Calu3 (cell line): ENCODE measurements around the gene DDX25. TPM values are rescaled to one million over a fixed set of nuclear protein-coding genes. Genes with fewer than 3 reads are reported as not detected.

ENCODE experiments used
- BruUV-seq: library from RNA; stranded (reverse); fragments of 400-500 nt; replicated peaks from 2 replicates; lab custom pipeline; 2021; lab: Mats Ljungman, UMichigan
- CTCF ChIA-PET: fragments of 300-600 bp; sonication (Branson Sonifier 250); formaldehyde crosslinking; loops from one replicate; lab custom pipeline; 2022; ENCODE audit warnings: antibody characterized with exemption; lab: Charles Lee
- DNase-seq: peaks from one replicate; pipeline ENCODE4 v3.0.0; 2022
- H3K27ac Mint-ChIP-seq: one replicate; pipeline ENCODE4 v1.8.0; 2022; ENCODE audit warnings: mixed read lengths; ENCODE audit not compliant: unreplicated experiment
- H3K27me3 Mint-ChIP-seq: one replicate; pipeline ENCODE4 v1.8.0; 2022; ENCODE audit warnings: mixed read lengths; ENCODE audit not compliant: unreplicated experiment
- H3K36me3 Mint-ChIP-seq: one replicate; pipeline ENCODE4 v1.8.0; 2022; ENCODE audit warnings: mild to moderate bottlenecking, moderate library complexity, mixed read lengths; ENCODE audit not compliant: insufficient read depth, unreplicated experiment
- H3K4me1 Mint-ChIP-seq: one replicate; pipeline ENCODE4 v1.8.0; 2022; ENCODE audit warnings: mild to moderate bottlenecking, low read depth, mixed read lengths; ENCODE audit not compliant: unreplicated experiment
- H3K4me3 Mint-ChIP-seq: one replicate; pipeline ENCODE4 v1.8.0; 2022; ENCODE audit warnings: mild to moderate bottlenecking, low read depth, moderate library complexity, mixed read lengths; ENCODE audit not compliant: unreplicated experiment
- H3K9me3 Mint-ChIP-seq: one replicate; pipeline ENCODE4 v1.8.0; 2022; ENCODE audit warnings: low read depth, mixed read lengths; ENCODE audit not compliant: unreplicated experiment
- intact Hi-C: fragments of 100-400 bp; cut with micrococcal nuclease; formaldehyde crosslinking; loops from one replicate; pipeline ENCODE4 v1.10.0; 2022; ENCODE audit not compliant: unreplicated experiment
- total RNA-seq: library from RNA; stranded (reverse); gene quantifications from 2 replicates; pipeline ENCODE4 v1.2.3, GENCODE V29; 2022
- TF ChIP-seq, protein P1 (sequence below): fragments of 200-600 bp; IDR thresholded peaks from one replicate; pipeline ENCODE4 v1.8.0; 2022; ENCODE audit warnings: antibody characterized with exemption; ENCODE audit not compliant: unreplicated experiment

The DDX25 gene
- total RNA-seq, 1 experiment from 2014 or later: not detected

DNA sequence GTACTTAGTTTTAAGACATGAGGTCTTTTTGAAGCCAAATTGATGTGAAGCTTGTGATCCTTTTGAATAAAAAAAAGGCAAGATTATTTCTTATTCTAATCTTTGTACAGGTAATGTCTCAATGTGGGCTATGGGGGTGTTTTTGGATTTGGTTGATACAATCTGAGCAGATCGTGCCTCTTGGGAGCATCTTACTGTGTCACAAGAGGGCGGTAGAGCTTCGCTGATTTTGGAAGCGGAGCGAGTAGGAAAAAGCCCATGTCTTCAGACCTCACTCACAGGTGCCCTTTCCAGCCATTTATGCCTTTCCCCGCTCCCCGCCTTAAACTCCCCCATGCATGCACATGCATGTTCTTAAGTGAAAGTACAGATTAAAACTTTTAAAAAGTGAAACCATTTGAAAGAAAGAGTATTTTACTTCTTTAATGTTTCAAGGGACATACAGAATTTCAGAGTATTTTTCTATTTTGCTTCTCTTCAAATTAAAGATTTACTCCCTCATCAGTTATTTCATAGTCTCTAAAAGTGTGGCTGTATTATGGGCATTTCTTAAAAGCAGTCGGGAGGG, 18.8 kb downstream of the DDX25 start:
- DNase-seq: peak; percentile 52
- no TSS peak for BruUV-seq
- Mint-ChIP-seq H3K27me3 (peaks cover 47% of the 10 kb centered on the region), H3K4me1 (no peaks in the 10 kb centered on the region), H3K9me3 (no peaks in the 10 kb centered on the region), H3K36me3 (no peaks in the 10 kb centered on the region), H3K4me3 (no peak overlapping the region), H3K27ac (no peak overlapping the region)
- intact Hi-C loops: loop anchor here (1.0 kb wide), 1 partner anchor 271 kb away; no protein-coding TSS in a partner anchor
- CTCF ChIA-PET: interaction anchor here (1.1 kb wide), 1 partner anchor 271 kb away, joined by 7 read pairs; no protein-coding TSS in a partner anchor
- TF ChIP-seq, protein P1, sequence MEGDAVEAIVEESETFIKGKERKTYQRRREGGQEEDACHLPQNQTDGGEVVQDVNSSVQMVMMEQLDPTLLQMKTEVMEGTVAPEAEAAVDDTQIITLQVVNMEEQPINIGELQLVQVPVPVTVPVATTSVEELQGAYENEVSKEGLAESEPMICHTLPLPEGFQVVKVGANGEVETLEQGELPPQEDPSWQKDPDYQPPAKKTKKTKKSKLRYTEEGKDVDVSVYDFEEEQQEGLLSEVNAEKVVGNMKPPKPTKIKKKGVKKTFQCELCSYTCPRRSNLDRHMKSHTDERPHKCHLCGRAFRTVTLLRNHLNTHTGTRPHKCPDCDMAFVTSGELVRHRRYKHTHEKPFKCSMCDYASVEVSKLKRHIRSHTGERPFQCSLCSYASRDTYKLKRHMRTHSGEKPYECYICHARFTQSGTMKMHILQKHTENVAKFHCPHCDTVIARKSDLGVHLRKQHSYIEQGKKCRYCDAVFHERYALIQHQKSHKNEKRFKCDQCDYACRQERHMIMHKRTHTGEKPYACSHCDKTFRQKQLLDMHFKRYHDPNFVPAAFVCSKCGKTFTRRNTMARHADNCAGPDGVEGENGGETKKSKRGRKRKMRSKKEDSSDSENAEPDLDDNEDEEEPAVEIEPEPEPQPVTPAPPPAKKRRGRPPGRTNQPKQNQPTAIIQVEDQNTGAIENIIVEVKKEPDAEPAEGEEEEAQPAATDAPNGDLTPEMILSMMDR: peak; percentile 51

DNA sequence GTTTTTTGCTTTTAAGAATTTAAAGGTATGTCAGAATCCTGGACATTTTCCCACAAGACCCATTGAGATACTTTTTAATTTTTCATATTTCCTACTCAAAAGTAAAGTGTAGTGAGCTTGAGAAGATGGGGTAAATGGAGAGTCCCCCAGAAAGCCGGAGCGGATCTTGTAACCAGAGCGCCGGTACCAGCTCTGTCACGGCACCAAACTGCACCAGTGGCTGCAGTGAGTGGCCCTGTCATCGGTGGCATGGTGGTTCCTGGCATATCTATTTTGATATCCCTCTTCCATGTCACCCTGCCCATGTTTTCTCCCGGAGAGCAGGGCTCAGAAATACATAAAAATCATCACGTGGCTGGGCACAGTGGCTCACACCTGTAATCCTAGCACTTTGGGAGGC, 19.3 kb downstream of the DDX25 start:
- peaks cover 42% of the 10 kb centered on the region for H3K27me3 Mint-ChIP-seq
- BruUV-seq: no TSS peak

DNA sequence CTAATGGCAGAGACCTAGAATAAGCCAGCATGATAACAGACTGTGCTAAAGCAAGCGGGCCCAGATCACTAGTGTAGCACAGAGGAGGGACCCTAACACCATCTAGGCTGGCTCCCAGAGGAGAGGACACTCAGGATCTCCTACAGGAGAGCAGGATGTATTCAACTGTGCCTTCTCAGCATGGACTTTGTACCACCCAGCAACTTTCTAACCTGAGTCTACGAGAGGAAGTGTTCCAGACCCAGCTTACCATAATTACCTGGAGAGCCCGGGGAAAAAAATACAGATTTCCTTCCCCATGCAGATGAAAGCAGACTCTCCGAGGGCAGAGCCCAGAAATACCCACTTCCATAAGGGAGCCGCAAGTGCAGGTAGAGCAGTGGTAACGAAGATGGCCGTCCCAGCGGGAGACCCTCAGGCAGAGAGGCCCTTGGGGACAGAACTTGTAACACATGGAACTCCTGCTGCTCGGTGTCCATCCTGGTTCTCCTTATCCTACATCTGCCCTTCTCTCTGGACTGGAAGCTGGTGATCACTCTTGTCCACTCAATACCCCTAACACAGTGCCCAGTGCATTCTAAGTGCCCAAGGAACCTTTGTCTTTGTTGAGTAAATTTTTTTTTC, 20.2 kb downstream of the DDX25 start:
- DNase-seq: no peak
- no peaks in the 10 kb centered on the region for H3K9me3 Mint-ChIP-seq
- TF ChIP-seq, protein P1: no peak
- CTCF ChIA-PET: no interaction called here
- H3K4me3 Mint-ChIP-seq: no peak overlapping the region
- H3K27me3 Mint-ChIP-seq: peaks cover 33% of the 10 kb centered on the region
- H3K27ac Mint-ChIP-seq: no peak overlapping the region
- BruUV-seq: no TSS peak
- H3K36me3 Mint-ChIP-seq: no peaks in the 10 kb centered on the region
- no peaks in the 10 kb centered on the region for H3K4me1 Mint-ChIP-seq
- intact Hi-C loops: no loop called here

More for the DNA sequence above, 19.3 kb downstream of the DDX25 start:
- Mint-ChIP-seq H3K4me3 (no peak overlapping the region), H3K9me3 (no peaks in the 10 kb centered on the region), H3K4me1 (no peaks in the 10 kb centered on the region), H3K36me3 (no peaks in the 10 kb centered on the region), H3K27ac (no peak overlapping the region)
- no peak for DNase-seq
- intact Hi-C loops: loop anchor here (1.0 kb wide), 1 partner anchor 271 kb away; no protein-coding TSS in a partner anchor
- CTCF ChIA-PET: interaction anchor here (1.1 kb wide), 1 partner anchor 270 kb away, joined by 7 read pairs; no protein-coding TSS in a partner anchor
- TF ChIP-seq, protein P1: no peak

DNA sequence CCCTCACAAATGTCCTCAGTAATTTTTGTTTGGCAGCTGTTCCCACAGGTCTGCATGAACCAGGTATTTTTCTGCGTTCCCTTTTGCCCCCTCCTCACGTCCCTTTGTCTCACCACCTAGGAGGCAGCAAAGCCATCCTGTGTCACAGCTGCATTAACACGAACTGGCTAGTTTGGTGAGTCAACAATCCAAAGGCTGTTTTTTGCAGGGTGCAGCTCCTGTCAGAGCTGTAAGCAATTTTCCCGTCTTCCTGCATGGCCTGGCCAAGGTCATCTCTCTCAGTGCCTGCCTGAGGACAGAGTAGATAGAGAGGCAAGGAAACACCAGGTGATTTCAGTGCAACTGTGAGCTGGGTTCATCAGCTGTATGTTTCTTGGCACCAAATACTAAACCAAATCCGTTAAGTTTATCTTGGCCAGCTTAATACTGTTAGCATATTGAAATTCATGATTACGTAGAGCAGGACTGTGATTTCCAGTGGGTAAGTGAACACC, 21.0 kb downstream of the DDX25 start:
- no peak for DNase-seq
- TF ChIP-seq, protein P1: no peak
- Mint-ChIP-seq H3K4me1 (no peaks in the 10 kb centered on the region), H3K4me3 (no peak overlapping the region), H3K36me3 (no peaks in the 10 kb centered on the region), H3K27ac (no peak overlapping the region), H3K27me3 (peaks cover 27% of the 10 kb centered on the region), H3K9me3 (no peaks in the 10 kb centered on the region)
- CTCF ChIA-PET: no interaction called here
- intact Hi-C loops: no loop called here
- no TSS peak for BruUV-seq
